ENCODE measurements around the gene WDR33. TPM values are rescaled to one million over a fixed set of nuclear protein-coding genes. Genes with fewer than 3 reads are reported as not detected.

Gene WDR33
- total and polyA plus RNA-seq, 2 experiments from 2014 or later = 40.3 to 44.4 TPM

DNA sequence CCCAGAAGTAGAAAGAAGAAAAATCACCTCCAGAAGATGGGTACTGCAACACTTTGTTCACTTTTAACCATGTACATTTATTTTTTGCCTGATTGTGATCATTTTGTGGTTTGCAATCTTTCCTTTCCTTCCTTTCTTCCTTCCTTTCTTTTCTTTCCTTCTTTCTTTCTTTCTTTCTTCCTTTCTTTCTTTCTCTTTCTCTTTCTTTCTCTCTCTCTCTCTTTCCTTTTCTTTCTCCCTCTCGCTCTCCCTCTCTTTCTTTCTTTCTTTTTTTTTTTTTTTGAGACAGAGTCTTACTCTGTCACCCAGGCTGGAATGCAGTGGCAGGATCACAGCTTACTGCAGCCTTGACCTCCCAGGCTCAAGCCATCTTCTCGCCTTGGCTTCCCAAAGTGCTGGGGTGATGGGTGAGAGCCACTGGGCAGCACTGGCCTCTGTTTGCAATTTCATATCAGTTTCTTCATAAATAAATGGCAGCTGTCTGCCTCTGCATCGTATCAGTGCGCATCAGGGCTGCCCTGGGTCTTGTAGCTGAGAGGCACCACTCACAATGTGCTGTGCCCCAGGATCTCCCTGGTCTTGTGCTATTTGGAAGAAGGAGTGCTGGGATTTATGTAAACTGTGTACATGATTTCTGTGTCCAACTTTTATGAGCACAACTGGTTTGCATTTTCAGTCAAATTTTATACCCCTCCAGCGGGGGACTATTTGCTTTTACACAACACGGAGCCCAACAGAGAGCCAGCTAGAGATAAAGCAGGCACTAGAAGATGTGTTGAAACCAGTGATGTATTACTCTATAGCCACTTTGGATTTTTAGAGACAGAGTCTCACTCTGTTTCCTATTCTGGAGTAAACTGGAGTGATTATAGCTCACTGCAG is 128.8 kb downstream of the WDR33 start:
- TF ChIP-seq, protein P1, sequence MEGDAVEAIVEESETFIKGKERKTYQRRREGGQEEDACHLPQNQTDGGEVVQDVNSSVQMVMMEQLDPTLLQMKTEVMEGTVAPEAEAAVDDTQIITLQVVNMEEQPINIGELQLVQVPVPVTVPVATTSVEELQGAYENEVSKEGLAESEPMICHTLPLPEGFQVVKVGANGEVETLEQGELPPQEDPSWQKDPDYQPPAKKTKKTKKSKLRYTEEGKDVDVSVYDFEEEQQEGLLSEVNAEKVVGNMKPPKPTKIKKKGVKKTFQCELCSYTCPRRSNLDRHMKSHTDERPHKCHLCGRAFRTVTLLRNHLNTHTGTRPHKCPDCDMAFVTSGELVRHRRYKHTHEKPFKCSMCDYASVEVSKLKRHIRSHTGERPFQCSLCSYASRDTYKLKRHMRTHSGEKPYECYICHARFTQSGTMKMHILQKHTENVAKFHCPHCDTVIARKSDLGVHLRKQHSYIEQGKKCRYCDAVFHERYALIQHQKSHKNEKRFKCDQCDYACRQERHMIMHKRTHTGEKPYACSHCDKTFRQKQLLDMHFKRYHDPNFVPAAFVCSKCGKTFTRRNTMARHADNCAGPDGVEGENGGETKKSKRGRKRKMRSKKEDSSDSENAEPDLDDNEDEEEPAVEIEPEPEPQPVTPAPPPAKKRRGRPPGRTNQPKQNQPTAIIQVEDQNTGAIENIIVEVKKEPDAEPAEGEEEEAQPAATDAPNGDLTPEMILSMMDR (IDR thresholded peaks at IDR 0.05; ENCODE audit: low read depth, low read length) = no peak
- DNase-seq (ENCODE audit: low read depth in 1 of 2, low spot score in 1 of 2) = peak in 1 of 2 donors; percentile 16
- Histone ChIP-seq H3K27ac (peak overlapping the region; percentile 41), H3K4me3 (no peak overlapping the region), H3K36me3 (no peaks in the 10 kb centered on the region), H3K4me1 (ENCODE audit: low read depth) (peaks cover 6% of the 10 kb centered on the region), H3K27me3 (peaks cover 21% of the 10 kb centered on the region), H3K9me3 (ENCODE audit: low read depth) (no peaks in the 10 kb centered on the region)

DNA sequence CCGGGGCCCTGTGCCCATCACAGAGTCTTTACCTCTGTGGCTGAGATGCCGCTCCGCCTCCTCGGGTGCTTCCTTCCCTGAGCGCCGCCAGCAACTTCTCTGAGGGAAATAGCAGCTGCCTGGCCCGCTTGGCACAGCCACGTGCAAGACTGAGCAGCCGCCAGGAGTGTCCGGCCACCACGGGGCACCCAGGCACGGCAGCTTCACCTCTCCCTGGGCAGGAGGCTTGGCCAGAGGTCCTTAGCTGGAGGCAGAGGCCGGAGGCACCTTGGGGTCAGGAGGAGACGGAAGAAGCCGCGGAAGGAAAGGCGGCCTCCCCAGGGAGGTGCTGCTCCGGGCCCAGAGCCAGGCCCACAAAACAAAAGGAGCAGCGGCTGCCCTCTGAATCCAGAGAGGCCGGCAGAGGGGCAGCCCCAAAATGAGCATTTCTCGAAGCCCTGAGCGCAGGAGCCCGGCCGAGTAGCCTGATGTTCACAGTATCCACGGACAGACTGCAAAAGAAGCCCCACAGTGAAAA is 129.6 kb downstream of the WDR33 start:
- peak in 1 of 2 donors; percentile 37 for DNase-seq (ENCODE audit: low read depth in 1 of 2, low spot score in 1 of 2)
- H3K27me3 ChIP-seq = peaks cover 30% of the 10 kb centered on the region

DNA sequence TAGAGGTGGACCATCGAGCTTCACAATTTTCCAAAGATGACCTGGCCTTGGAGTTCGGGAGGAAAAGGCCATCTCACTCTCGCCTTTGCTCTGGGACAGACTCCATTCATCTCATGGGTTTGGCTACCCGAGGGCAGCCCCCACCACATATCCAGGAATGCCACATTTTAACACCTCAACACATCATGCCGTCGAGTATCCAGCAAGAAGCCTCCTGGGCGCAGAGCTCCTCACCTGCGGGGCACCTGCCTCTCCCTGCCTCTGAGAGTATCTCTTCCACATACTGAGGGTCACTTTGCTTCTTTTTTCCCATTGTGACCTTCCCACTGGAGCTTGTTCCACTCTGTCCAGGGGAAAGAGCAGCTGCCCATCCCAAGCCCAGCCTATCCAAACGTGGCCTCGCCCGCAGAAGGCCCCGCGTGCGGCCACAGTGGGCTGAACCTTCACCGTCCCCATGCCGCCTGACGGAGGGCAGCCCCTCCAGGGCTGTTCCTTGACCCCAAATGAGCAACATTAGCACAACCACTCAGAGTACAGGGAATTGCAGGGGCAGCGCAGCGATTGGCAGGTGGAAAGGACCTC is 130.2 kb downstream of the WDR33 start:
- Histone ChIP-seq H3K27ac (no peak overlapping the region), H3K4me1 (ENCODE audit: low read depth) (peaks cover 8% of the 10 kb centered on the region), H3K27me3 (peaks cover 35% of the 10 kb centered on the region), H3K4me3 (no peak overlapping the region), H3K9me3 (ENCODE audit: low read depth) (no peaks in the 10 kb centered on the region), H3K36me3 (no peaks in the 10 kb centered on the region)
- DNase-seq (ENCODE audit: low read depth in 1 of 2, low spot score in 1 of 2) = no peak
- TF ChIP-seq, protein P1 (IDR thresholded peaks at IDR 0.05; ENCODE audit: low read depth, low read length) = no peak

More for the DNA sequence above, 129.6 kb downstream of the WDR33 start:
- TF ChIP-seq, protein P1 (IDR thresholded peaks at IDR 0.05; ENCODE audit: low read depth, low read length) = no peak
- Histone ChIP-seq H3K36me3 (no peaks in the 10 kb centered on the region), H3K4me3 (no peak overlapping the region), H3K9me3 (ENCODE audit: low read depth) (no peaks in the 10 kb centered on the region), H3K27ac (no peak overlapping the region), H3K4me1 (ENCODE audit: low read depth) (peaks cover 6% of the 10 kb centered on the region)

DNA sequence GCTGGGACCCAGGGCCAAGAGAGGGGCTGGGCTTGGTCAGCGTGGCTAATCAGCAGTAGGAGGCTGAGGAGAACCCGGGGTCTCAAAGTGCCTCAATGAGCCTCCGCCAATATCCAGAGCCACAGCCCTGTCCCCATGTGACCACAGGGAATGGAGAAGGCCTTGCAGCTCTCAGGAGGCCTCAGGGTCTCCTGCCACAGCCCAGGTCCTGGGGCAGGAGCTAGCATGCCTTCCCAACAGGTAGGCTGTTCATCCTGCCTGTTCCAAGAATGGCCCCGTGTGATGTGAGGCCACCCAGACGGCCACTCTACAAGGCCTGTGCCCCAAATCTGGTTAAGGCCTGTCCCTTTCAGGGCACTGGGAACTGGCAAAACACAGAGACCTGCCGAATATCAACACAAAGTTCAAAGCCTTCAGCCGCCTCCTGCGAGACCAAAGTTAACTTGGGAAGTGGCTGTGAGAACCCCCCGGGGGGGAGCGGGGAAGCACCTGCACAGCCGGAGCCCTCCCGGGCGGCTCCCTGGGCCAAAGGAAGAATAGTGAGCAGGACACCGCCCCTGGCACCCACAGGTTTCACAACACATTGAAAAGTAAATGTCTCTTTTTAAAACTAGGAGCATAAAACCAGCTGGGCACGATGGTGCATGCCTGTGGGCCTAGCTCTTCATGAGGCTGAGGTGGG is 131.2 kb downstream of the WDR33 start:
- no peak for DNase-seq (ENCODE audit: low read depth in 1 of 2, low spot score in 1 of 2)
- TF ChIP-seq, protein P1 (IDR thresholded peaks at IDR 0.05; ENCODE audit: low read depth, low read length) = no peak
- no peaks in the 10 kb centered on the region for H3K9me3 ChIP-seq (ENCODE audit: low read depth)

DNA sequence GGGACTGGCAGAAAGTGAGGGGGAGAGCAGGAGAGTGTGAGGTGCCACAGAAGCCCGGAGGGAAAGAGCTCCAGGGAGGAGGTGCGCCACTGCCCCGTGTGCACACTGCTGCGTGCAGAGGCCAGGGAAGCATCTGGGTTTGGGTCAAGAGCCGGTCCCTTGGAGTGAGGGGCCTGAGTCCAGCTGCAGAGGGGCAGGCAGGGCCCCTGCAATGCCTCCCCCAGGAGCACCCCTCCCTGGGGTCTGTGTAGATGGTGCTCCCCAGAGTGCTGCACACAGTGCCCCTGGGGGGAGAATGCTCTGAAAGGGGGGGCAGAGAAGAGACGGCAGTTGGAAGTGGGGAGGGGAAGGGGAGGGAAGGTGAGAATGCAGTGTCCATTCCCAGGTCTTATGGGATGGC is 132.0 kb downstream of the WDR33 start:
- DNase-seq (ENCODE audit: low read depth in 1 of 2, low spot score in 1 of 2) = no peak
- TF ChIP-seq, protein P1 (IDR thresholded peaks at IDR 0.05; ENCODE audit: low read depth, low read length) = no peak
- peaks cover 40% of the 10 kb centered on the region for H3K27me3 ChIP-seq

More for the DNA sequence above, 131.2 kb downstream of the WDR33 start:
- Histone ChIP-seq H3K27ac (no peak overlapping the region), H3K36me3 (no peaks in the 10 kb centered on the region), H3K27me3 (peaks cover 40% of the 10 kb centered on the region), H3K4me1 (ENCODE audit: low read depth) (peaks cover 9% of the 10 kb centered on the region), H3K4me3 (no peak overlapping the region)

More for the DNA sequence above, 132.0 kb downstream of the WDR33 start:
- Histone ChIP-seq H3K9me3 (ENCODE audit: low read depth) (no peaks in the 10 kb centered on the region), H3K4me1 (ENCODE audit: low read depth) (peaks cover 15% of the 10 kb centered on the region), H3K36me3 (no peaks in the 10 kb centered on the region), H3K27ac (no peak overlapping the region), H3K4me3 (no peak overlapping the region)
